Activated T-cell treated with anti-CD3 and anti-CD28 coated beads, Interleukin-2, amount 50 U/mL, for 1 hour (primary cell): ENCODE results near the gene TRMT1.

Experiments
- DNase-seq: peaks from one replicate; pipeline ENCODE4 v3.0.0-alpha.2; 2020

TRMT1 gene

GRCh38 chr19:13069415-13070359 lies 46.9 kb downstream of the TRMT1 start:
- DNase-seq: no peak

- DNase-seq: no peak
Observed at GRCh38 chr19:13068085-13068846, 48.3 kb downstream of the TRMT1 start.

- DNase-seq: no peak
Observed at GRCh38 chr19:13066933-13067807, 49.4 kb downstream of the TRMT1 start.

- DNase-seq: no peak
Observed at GRCh38 chr19:13066226-13066625, 50.3 kb downstream of the TRMT1 start.

- DNase-seq: no peak
Observed at GRCh38 chr19:13064092-13064489, 52.4 kb downstream of the TRMT1 start.

GRCh38 chr19:13063461-13064091 lies 53.0 kb downstream of the TRMT1 start:
- no peak for DNase-seq

GRCh38 chr19:13062317-13062716 lies 54.2 kb downstream of the TRMT1 start:
- DNase-seq: no peak

GRCh38 chr19:13060964-13061927 lies 55.3 kb downstream of the TRMT1 start:
- peak; percentile 84 for DNase-seq

GRCh38 chr19:13060233-13060963 lies 56.1 kb downstream of the TRMT1 start:
- DNase-seq: no peak

GRCh38 chr19:13058951-13059660 lies 57.4 kb downstream of the TRMT1 start:
- no peak for DNase-seq

- DNase-seq: no peak
Observed at GRCh38 chr19:13057744-13058143, 58.8 kb downstream of the TRMT1 start.

- DNase-seq: no peak
Observed at GRCh38 chr19:13057147-13057572, 59.4 kb downstream of the TRMT1 start.

GRCh38 chr19:13056052-13056660 lies 60.4 kb downstream of the TRMT1 start:
- DNase-seq: no peak

- DNase-seq: no peak
Observed at GRCh38 chr19:13055213-13056051, 61.1 kb downstream of the TRMT1 start.
